OCI-LY7 (cell line): ENCODE data around the gene LYRM4. TPM values are rescaled to one million over a fixed set of nuclear protein-coding genes. Genes with fewer than 3 reads are reported as not detected.

Source experiments
- BruUV-seq: library from RNA; stranded (reverse); fragments of 400-500 nt; replicated peaks from 2 replicates; lab custom pipeline; 2021; lab: Mats Ljungman, UMichigan
- CTCF ChIA-PET: fragments of 300-600 bp; sonication (Branson Sonifier 250); formaldehyde crosslinking; loops from one replicate; lab custom pipeline; 2022; ENCODE audit warnings: antibody characterized with exemption; ENCODE audit not compliant: unreplicated experiment; lab: Charles Lee
- POLR2A ChIA-PET: fragments of 300-600 bp; sonication (Branson Sonifier 250); formaldehyde crosslinking; loops from one replicate; lab custom pipeline; 2022; ENCODE audit warnings: antibody characterized with exemption; lab: Charles Lee
- DNase-seq: peaks from one replicate; pipeline ENCODE4 v3.0.0-alpha.2; 2015; ENCODE audit warnings: low spot score
- H2AFZ ChIP-seq: fragments of 200-600 bp; sonication (generic), shearing (Covaris generic); 2 replicates; pipeline ENCODE4 v1.6.1; 2014; ENCODE audit warnings: mild to moderate bottlenecking, antibody characterized with exemption, low read length, moderate library complexity
- H3K27ac ChIP-seq: fragments of 200-600 bp; sonication (generic); 2 replicates; pipeline ENCODE4 v1.5.1; 2014; ENCODE audit warnings: mixed run types, low read depth, mild to moderate bottlenecking, moderate library complexity, low read length, inconsistent platforms; ENCODE audit not compliant: poor library complexity, severe bottlenecking
- H3K36me3 ChIP-seq: fragments of 200-600 bp; sonication (generic); 2 replicates; pipeline ENCODE4 v1.6.1; 2014; ENCODE audit warnings: mild to moderate bottlenecking, antibody characterized with exemption, low read length, moderate library complexity, mixed read lengths; ENCODE audit not compliant: insufficient read depth
- H3K4me1 ChIP-seq: fragments of 200-600 bp; sonication (generic); 2 replicates; pipeline ENCODE4 v1.5.1; 2014; ENCODE audit warnings: mild to moderate bottlenecking, low read length; ENCODE audit not compliant: insufficient read depth, poor library complexity, severe bottlenecking
- H3K4me2 ChIP-seq: fragments of 200-600 bp; sonication (generic); 2 replicates; pipeline ENCODE4 v1.6.1; 2014; ENCODE audit warnings: mild to moderate bottlenecking, low read length
- H3K4me3 ChIP-seq: fragments of 200-600 bp; sonication (generic); 2 replicates; pipeline ENCODE4 v1.5.1; 2014; ENCODE audit warnings: mild to moderate bottlenecking, low read depth, low read length; ENCODE audit not compliant: poor library complexity, severe bottlenecking
- H3K79me2 ChIP-seq: fragments of 200-600 bp; sonication (generic); 2 replicates; pipeline ENCODE4 v1.6.1; 2016; ENCODE audit warnings: low read depth, mild to moderate bottlenecking, low read length, moderate library complexity, mixed read lengths; ENCODE audit not compliant: insufficient read depth
- H3K9me2 ChIP-seq: fragments of 200-600 bp; sonication (generic); 2 replicates; pipeline ENCODE4 v1.6.1; 2016; ENCODE audit warnings: mild to moderate bottlenecking, low read length, mixed read lengths; ENCODE audit not compliant: insufficient read depth
- H3K9me3 ChIP-seq: fragments of 200-600 bp; sonication (generic); 2 replicates; pipeline ENCODE4 v1.6.1; 2014; ENCODE audit warnings: mild to moderate bottlenecking, mixed run types, low read length, mixed read lengths
- H4K20me1 ChIP-seq: fragments of 200-600 bp; sonication (generic); 2 replicates; pipeline ENCODE4 v1.6.1; 2014; ENCODE audit warnings: mild to moderate bottlenecking, antibody characterized with exemption, low read length, moderate library complexity, mixed read lengths; ENCODE audit not compliant: insufficient read depth
- CTCF ChIP-seq: fragments of 200-600 bp; sonication (generic); conservative IDR thresholded peaks from 2 replicates; pipeline ENCODE4 v1.5.1; 2014; ENCODE audit warnings: mild to moderate bottlenecking, antibody characterized with exemption, low read length, moderate library complexity, mixed read lengths
- EZH2phosphoT487 ChIP-seq: fragments of 200-600 bp; sonication (generic); IDR thresholded peaks from 2 replicates; pipeline ENCODE4 v1.6.1; 2018; ENCODE audit warnings: low read depth, borderline replicate concordance, mild to moderate bottlenecking, mixed run types, antibody characterized with exemption, low read length, moderate library complexity, mixed read lengths
- intact Hi-C: fragments of 100-400 bp; cut with micrococcal nuclease; formaldehyde crosslinking; loops from one replicate; pipeline ENCODE4 v1.10.0; 2022; ENCODE audit not compliant: unreplicated experiment
- total RNA-seq, 2 experiments: library from RNA; depleted of rRNA in 1 of 2; stranded (reverse); fragments of >200 nt in 1 of 2; shearing (Covaris generic) in 1 of 2; gene quantifications; 2 replicates each; pipeline ENCODE4 v1.2.3, GENCODE V29; 2014 to 2022

LYRM4 gene
- total RNA-seq, 2 experiments from 2014 or later = 19.6 to 34.3 TPM

- no peak overlapping the region for H3K4me3 ChIP-seq
- no peaks in the 10 kb centered on the region for H3K36me3 ChIP-seq
- H4K20me1 ChIP-seq = no peaks in the 10 kb centered on the region
- no peak overlapping the region for H2AFZ ChIP-seq
- no peak overlapping the region for H3K4me2 ChIP-seq
- ChIA-PET POLR2A (interaction anchor here (1.1 to 2.2 kb wide), 2 partner anchors 10 to 23 kb away, joined by 3 to 10 read pairs; no protein-coding TSS in a partner anchor), CTCF (interaction anchor here (0.9 kb wide), 1 partner anchor 10 kb away, joined by 3 read pairs; no protein-coding TSS in a partner anchor)
- H3K79me2 ChIP-seq = no peaks in the 10 kb centered on the region
- no TSS peak for BruUV-seq
- no peak overlapping the region for H3K27ac ChIP-seq
- H3K9me3 ChIP-seq = no peaks in the 10 kb centered on the region
- H3K9me2 ChIP-seq = no peaks in the 10 kb centered on the region
- no peak for DNase-seq
- TF ChIP-seq CTCF (peak; percentile 21; the same call in 1 of the 2 replicates), EZH2phosphoT487 (no peak)
- no peaks in the 10 kb centered on the region for H3K4me1 ChIP-seq
- intact Hi-C loops = no loop called here
These were observed 76.5 kb downstream of the LYRM4 start for GRCh38 chr6:5184218-5184617.

GRCh38 chr6:5181510-5182317 is 79.0 kb downstream of the LYRM4 start:
- Histone ChIP-seq H3K79me2 (no peaks in the 10 kb centered on the region), H3K9me3 (no peaks in the 10 kb centered on the region), H2AFZ (no peak overlapping the region), H3K9me2 (no peaks in the 10 kb centered on the region), H3K4me1 (peaks cover 6% of the 10 kb centered on the region), H3K36me3 (no peaks in the 10 kb centered on the region), H3K27ac (no peak overlapping the region), H3K4me2 (no peak overlapping the region), H3K4me3 (no peak overlapping the region), H4K20me1 (no peaks in the 10 kb centered on the region)
- intact Hi-C loops = no loop called here
- no TSS peak for BruUV-seq
- no peak for TF ChIP-seq EZH2phosphoT487
- TF ChIP-seq CTCF = no peak
- ChIA-PET POLR2A (interaction anchor here (0.6 to 1.4 kb wide), 3 partner anchors 31 to 440 kb away, joined by 3 to 5 read pairs (median 3); no protein-coding TSS in a partner anchor), CTCF (no interaction called here)
- no peak for DNase-seq

GRCh38 chr6:5180636-5181035 is 80.1 kb downstream of the LYRM4 start:
- Histone ChIP-seq H2AFZ (no peak overlapping the region), H3K36me3 (no peaks in the 10 kb centered on the region), H3K9me3 (no peaks in the 10 kb centered on the region), H3K4me3 (no peak overlapping the region), H4K20me1 (no peaks in the 10 kb centered on the region), H3K9me2 (no peaks in the 10 kb centered on the region), H3K4me2 (no peak overlapping the region), H3K27ac (no peak overlapping the region), H3K4me1 (peaks cover 7% of the 10 kb centered on the region), H3K79me2 (no peaks in the 10 kb centered on the region)
- TF ChIP-seq EZH2phosphoT487 (no peak), CTCF (no peak)
- POLR2A ChIA-PET = no interaction called here
- intact Hi-C loops = no loop called here
- no peak for DNase-seq
- BruUV-seq = no TSS peak
- CTCF ChIA-PET = interaction anchor here (0.8 kb wide), 1 partner anchor 72 kb away, joined by 3 read pairs; no protein-coding TSS in a partner anchor
